ENCODE results near the gene PRMT2. TPM values are rescaled to one million over a fixed set of nuclear protein-coding genes. Genes with fewer than 3 reads are reported as not detected.
"Not testable (repeated sequence)": the region's sequence is repeated elsewhere in the genome, so short reads cannot be mapped to it uniquely, and the experiment has no call there.

Gene PRMT2
- total RNA-seq, 4 donors from 2014 or later, result 102 to 113 (median 107) TPM

GRCh38 chr21:46624050-46624449 is 11.4 kb upstream of the PRMT2 start:
- peak in 1 of 2 donors; percentile 48 for DNase-seq (ENCODE audit: low spot score in 2 of 2)
- no peaks in the 10 kb centered on the region for H3K4me1 ChIP-seq
- H3K36me3 ChIP-seq, result no peaks in the 10 kb centered on the region
- WGBS, result 64% methylated on average over 11 of the region's 16 CpGs
- no peak overlapping the region for H3K4me3 ChIP-seq
- peaks cover 5% of the 10 kb centered on the region for H3K9me3 ChIP-seq
- H3K27me3 ChIP-seq, result no peaks in the 10 kb centered on the region
- no peak for TF ChIP-seq POLR2AphosphoS5 (IDR thresholded peaks at IDR 0.05)
- TF ChIP-seq EP300 (IDR thresholded peaks at IDR 0.05), result no peak
- TF ChIP-seq, protein P1, sequence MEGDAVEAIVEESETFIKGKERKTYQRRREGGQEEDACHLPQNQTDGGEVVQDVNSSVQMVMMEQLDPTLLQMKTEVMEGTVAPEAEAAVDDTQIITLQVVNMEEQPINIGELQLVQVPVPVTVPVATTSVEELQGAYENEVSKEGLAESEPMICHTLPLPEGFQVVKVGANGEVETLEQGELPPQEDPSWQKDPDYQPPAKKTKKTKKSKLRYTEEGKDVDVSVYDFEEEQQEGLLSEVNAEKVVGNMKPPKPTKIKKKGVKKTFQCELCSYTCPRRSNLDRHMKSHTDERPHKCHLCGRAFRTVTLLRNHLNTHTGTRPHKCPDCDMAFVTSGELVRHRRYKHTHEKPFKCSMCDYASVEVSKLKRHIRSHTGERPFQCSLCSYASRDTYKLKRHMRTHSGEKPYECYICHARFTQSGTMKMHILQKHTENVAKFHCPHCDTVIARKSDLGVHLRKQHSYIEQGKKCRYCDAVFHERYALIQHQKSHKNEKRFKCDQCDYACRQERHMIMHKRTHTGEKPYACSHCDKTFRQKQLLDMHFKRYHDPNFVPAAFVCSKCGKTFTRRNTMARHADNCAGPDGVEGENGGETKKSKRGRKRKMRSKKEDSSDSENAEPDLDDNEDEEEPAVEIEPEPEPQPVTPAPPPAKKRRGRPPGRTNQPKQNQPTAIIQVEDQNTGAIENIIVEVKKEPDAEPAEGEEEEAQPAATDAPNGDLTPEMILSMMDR (IDR thresholded peaks at IDR 0.05), result no peak
- no peak for TF ChIP-seq POLR2A (IDR thresholded peaks at IDR 0.05)
- H3K27ac ChIP-seq, result no peak overlapping the region

DNA sequence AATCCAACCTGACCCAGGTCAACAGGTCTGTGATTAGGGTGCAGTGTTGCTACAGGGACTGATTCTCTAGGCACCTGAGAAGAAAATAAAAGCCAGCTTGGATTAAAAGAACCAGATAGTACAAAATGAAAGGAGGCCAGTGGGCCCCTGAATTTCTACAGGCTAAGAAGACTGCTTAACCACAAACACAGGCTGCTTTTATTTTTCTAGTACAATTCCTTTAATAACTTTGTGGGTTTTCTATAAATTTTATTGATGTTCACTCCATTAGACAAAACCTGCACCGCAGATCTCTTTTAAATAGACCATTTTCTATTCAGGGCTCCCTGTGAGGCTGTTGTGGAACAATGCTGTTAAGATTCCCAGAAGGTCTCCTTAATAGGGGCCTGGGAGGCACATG is 9.7 kb upstream of the PRMT2 start:
- WGBS, result 96% methylated on average over 1 of the region's 1 CpG
- Histone ChIP-seq H3K4me3 (no peak overlapping the region), H3K9me3 (peaks cover 5% of the 10 kb centered on the region), H3K36me3 (no peaks in the 10 kb centered on the region), H3K4me1 (no peaks in the 10 kb centered on the region), H3K27ac (no peak overlapping the region), H3K27me3 (peaks cover 3% of the 10 kb centered on the region)
- DNase-seq (ENCODE audit: low spot score in 2 of 2), result no peak
- TF ChIP-seq POLR2AphosphoS5 (IDR thresholded peaks at IDR 0.05) (no peak), POLR2A (IDR thresholded peaks at IDR 0.05) (no peak), EP300 (IDR thresholded peaks at IDR 0.05) (no peak)
- TF ChIP-seq, protein P1 (IDR thresholded peaks at IDR 0.05), result no peak

- no peak overlapping the region for H3K27ac ChIP-seq
- no peak for DNase-seq (ENCODE audit: low spot score in 2 of 2)
- WGBS, result 89% methylated on average over 7 of the region's 7 CpGs
- H3K4me3 ChIP-seq, result no peak overlapping the region
- no peaks in the 10 kb centered on the region for H3K36me3 ChIP-seq
- H3K4me1 ChIP-seq, result no peaks in the 10 kb centered on the region
- peaks cover 3% of the 10 kb centered on the region for H3K27me3 ChIP-seq
- TF ChIP-seq POLR2A (IDR thresholded peaks at IDR 0.05), result no peak
- no peak for TF ChIP-seq POLR2AphosphoS5 (IDR thresholded peaks at IDR 0.05)
- TF ChIP-seq EP300 (IDR thresholded peaks at IDR 0.05), result no peak
- H3K9me3 ChIP-seq, result peaks cover 5% of the 10 kb centered on the region
Measured at GRCh38 chr21:46626536-46626935, 8.9 kb upstream of the PRMT2 start.

GRCh38 chr21:46626975-46627501 is 8.4 kb upstream of the PRMT2 start:
- no peak for DNase-seq (ENCODE audit: low spot score in 2 of 2)
- 81% methylated on average over 6 of the region's 6 CpGs for WGBS
- Histone ChIP-seq H3K27me3 (peaks cover 3% of the 10 kb centered on the region), H3K4me1 (no peaks in the 10 kb centered on the region), H3K4me3 (no peak overlapping the region), H3K27ac (no peak overlapping the region), H3K36me3 (no peaks in the 10 kb centered on the region), H3K9me3 (peaks cover 5% of the 10 kb centered on the region)
- TF ChIP-seq EP300 (IDR thresholded peaks at IDR 0.05) (no peak), POLR2AphosphoS5 (IDR thresholded peaks at IDR 0.05) (no peak), POLR2A (IDR thresholded peaks at IDR 0.05) (no peak)
- TF ChIP-seq, protein P1 (IDR thresholded peaks at IDR 0.05), result no peak

DNA sequence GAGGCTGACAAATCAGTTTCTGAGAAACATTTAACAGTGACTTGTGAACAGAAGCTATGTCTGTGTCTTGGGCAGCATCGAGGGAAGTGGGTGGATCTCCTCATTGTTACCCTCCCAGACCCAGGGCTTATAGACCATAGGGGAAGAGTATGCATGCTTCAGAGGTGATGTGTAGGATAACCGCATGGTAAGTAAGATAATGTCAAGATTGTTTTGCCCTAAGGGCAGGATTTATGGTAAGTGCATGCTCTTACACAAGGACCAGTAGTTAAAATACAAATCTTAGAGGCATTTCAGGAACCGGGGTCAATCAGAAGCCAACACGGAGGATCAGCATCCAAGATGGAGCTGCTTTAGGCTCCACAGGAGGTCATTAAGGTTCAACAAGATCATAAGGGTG is 7.7 kb upstream of the PRMT2 start:
- H3K27me3 ChIP-seq, result peaks cover 3% of the 10 kb centered on the region
- H3K4me3 ChIP-seq, result no peak overlapping the region
- peaks cover 5% of the 10 kb centered on the region for H3K9me3 ChIP-seq
- WGBS, result 76% methylated on average over 4 of the region's 4 CpGs
- TF ChIP-seq EP300 (IDR thresholded peaks at IDR 0.05) (no peak), POLR2AphosphoS5 (IDR thresholded peaks at IDR 0.05) (no peak), POLR2A (IDR thresholded peaks at IDR 0.05) (no peak)
- TF ChIP-seq, protein P1 (IDR thresholded peaks at IDR 0.05), result no peak
- H3K27ac ChIP-seq, result no peak overlapping the region
- no peaks in the 10 kb centered on the region for H3K36me3 ChIP-seq
- DNase-seq (ENCODE audit: low spot score in 2 of 2), result no peak
- no peaks in the 10 kb centered on the region for H3K4me1 ChIP-seq

GRCh38 chr21:46628868-46629267 is 6.6 kb upstream of the PRMT2 start:
- H3K4me3 ChIP-seq, result no peak overlapping the region
- H3K27ac ChIP-seq, result no peak overlapping the region
- TF ChIP-seq, protein P1 (IDR thresholded peaks at IDR 0.05), result no peak
- TF ChIP-seq POLR2A (IDR thresholded peaks at IDR 0.05) (no peak), POLR2AphosphoS5 (IDR thresholded peaks at IDR 0.05) (no peak), EP300 (IDR thresholded peaks at IDR 0.05) (no peak)
- no peak for DNase-seq (ENCODE audit: low spot score in 2 of 2)
- peaks cover 3% of the 10 kb centered on the region for H3K27me3 ChIP-seq
- no peaks in the 10 kb centered on the region for H3K36me3 ChIP-seq
- no peaks in the 10 kb centered on the region for H3K4me1 ChIP-seq
- WGBS, result 80% methylated on average over 6 of the region's 6 CpGs
- H3K9me3 ChIP-seq, result peaks cover 5% of the 10 kb centered on the region

- not testable (repeated sequence) for H3K27ac ChIP-seq; H3K4me3 ChIP-seq; DNase-seq (ENCODE audit: low spot score in 2 of 2); H3K27me3 ChIP-seq; H3K9me3 ChIP-seq; H3K36me3 ChIP-seq
- peaks cover 12% of the 10 kb centered on the region for H3K4me1 ChIP-seq
- WGBS, result 93% methylated on average over 2 of the region's 2 CpGs
Measured at GRCh38 chr21:46630915-46631314, 4.6 kb upstream of the PRMT2 start.
